Skin of body (tissue), 2 donors: ENCODE results near the gene TENM3. TPM values are rescaled to one million over a fixed set of nuclear protein-coding genes. Genes with fewer than 3 reads are reported as not detected.

Experiments
- DNase-seq: peaks from one replicate; lab custom pipeline; 2025; lab: John Stamatoyannopoulos, UW
- total RNA-seq: library from RNA; depleted of rRNA; stranded (reverse); fragments of >200 nt; gene quantifications from one replicate; pipeline ENCODE4 v1.2.3, GENCODE V29; 2014

TENM3 gene
- total RNA-seq, 1 donor from 2014 or later = 10.2 TPM

DNA sequence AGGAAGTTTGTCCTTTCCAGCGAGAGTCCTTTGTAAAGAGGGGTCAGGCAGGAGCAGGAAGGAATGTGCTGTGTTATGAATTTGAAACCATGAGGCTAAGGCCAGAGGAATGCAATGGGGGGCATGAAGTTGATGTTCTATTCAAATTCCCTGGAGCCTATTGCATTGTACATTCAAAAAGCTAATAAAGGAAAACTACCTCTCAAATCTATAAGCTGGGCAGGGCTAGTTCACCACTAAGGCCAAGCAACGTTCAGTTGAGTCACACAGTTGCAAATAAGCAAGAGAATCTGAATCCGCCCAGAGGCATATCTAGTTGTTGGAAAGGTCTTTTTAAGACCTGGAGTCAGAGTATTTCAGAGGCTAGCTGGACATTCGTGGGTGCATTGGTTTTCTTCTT, 525.6 kb downstream of the TENM3 start:
- no peak for DNase-seq

DNA sequence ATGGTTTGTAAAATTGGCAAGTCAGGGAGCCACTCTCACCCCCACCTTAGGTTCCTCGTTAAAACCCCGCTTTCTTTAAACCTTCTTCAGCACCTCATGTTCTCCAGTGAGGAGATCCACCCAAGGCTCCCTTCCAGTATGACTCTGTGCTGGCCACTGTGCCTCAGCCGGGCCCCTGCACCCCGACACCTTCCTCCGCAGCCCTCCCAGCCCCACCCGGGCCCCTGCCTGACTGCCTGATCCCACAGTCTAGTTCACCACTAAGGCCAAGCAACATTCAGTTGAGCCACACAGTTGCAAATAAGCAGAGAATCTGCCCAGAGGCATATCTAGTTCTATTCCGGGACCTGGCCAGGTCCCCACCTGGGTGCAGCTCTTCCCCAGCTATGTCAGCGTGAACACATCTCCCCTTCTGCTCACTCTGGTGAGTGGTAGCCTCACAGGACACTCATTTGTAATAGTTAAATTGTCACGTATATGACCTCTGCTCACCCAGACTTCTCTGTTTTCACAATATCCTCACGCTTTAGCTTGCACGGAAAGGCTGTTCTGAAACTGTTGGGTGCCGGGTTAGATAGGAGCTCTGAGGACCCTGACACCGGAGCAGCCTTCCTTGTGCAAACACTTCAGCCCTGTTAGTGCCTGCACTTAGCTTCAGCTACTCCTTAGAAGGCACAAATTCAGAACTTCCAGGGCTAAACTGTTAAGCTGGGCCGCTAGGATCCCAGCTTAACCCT, 527.2 kb downstream of the TENM3 start:
- no peak for DNase-seq

DNA sequence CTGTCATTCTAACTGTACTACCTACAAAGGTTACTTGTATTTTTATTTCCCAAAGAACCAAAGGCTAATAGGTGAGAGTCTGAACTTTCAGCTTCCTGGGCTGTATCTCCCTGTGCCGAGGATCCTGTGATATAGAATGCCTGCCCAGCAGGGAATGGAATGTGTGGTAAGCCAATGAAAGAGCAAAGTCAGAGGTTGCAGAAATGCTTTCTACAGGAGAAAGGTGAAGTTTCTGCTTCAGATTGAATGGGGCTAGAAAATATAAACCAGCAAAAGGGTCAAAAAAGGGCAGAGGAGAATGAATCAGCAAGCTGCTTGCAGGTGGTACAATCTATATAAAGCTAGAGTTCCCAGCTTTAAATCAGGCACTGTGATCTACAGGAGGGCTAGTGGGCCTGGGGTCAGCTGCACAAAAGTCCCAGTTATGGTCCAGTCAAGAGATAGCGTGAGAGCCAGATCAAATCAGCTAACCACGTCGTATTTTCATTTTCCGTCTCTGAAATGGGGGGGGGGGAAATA, 527.9 kb downstream of the TENM3 start:
- DNase-seq = no peak

DNA sequence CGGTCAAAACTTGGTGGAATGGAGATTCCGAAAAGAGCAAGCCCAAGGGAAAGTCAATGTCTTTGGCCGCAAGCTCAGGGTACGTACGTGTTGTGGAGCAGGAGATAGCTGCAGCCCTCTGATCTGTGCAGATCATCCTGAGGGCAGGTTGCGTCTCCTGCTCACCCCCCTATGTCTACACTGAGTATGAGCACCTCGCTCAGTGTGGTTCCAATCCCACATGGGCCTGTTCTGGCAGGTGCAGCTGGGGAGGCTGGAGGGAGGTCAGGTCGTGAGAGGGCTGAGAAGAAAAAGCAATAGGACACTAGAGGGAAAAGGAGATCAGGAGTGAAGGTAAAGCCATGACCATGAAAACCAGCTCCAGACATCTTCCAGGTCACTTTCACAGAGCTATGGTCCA, 531.9 kb downstream of the TENM3 start:
- DNase-seq = no peak

DNA sequence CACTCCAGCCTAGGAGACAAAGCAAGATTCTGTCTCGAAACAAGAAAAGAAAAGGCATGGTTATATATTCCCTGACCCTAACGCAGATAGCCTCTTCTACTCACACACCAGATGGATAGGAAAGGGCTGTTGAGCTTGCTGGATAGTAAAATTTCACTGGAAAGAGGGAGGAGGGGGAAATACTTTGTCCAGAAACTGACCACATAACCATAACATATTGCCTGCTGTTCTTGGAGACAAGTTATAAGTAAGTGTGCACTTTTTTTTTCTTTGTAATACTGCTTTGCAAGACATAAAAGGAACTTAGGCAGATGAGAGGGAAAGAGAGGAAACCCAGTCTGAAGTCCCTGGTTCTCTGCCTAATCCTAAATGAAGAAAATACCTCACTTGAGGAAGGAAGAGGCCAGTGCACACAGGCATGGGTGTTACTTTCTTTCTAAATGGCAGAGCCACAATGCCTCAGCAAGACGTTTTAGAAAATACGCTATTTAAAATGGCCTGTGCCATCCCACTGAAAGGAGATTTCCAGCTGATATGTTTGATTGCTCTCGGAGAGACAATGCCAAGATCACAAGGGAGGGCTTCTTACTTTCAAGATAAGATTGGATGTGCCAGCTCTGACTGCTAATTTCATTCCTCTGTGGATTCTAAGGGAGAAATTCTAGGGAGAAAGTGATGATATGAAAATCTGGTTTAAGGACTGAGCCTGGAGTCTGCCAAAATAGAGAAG, 533.3 kb downstream of the TENM3 start:
- DNase-seq = no peak

DNA sequence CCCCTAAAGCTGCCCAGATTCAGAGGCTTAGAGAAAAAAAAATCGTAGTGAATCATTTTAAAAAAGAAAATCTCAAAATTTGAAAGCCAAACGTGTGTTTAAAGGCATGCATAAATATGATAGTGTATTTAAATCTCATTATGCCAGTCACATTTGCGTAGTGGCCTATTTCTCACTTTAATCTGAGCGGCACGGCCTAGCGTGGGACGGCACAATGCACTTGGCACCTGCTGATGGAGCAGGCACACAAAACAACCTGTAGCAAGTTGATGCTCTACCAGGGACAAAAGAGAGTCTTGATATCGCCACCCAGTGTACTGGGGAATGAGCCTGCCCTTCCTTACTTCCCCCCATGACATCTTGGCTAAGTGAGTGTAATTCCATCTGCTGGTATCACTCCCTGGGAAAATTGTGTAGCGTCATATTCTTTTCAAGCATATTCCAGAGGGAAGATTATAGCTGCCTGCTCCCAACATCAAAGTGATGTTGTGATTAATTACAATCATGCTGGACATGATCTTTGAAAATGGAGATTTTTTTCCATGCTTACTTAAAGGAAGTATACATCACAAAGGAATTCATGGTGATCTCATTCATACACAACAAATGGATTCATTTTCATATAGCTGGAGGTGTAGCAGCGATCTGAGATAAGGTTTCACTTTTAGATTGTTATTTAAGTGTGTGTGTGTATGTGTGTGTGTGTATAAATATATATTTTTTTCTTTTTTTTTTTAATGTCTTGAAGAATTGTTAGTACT, 535.2 kb downstream of the TENM3 start:
- DNase-seq = no peak

DNA sequence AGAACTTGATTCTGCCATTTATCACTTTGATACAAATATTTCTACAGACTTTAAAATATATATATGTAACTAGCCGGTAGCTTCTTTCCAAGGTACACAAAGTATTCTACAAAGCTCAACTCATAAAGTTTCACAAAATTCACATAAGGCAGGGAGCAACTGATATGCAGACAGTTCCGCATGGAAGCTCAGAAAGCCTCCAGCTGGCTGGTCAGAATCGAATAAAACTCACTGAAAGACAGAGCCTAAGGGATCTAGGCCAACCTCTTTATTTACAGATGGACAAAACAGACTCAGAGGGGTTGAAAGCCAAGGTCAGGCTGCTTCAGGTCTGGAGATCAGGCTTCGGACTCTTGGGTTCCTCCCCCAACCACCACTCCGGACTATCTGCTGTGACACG, 543.8 kb downstream of the TENM3 start:
- no peak for DNase-seq

DNA sequence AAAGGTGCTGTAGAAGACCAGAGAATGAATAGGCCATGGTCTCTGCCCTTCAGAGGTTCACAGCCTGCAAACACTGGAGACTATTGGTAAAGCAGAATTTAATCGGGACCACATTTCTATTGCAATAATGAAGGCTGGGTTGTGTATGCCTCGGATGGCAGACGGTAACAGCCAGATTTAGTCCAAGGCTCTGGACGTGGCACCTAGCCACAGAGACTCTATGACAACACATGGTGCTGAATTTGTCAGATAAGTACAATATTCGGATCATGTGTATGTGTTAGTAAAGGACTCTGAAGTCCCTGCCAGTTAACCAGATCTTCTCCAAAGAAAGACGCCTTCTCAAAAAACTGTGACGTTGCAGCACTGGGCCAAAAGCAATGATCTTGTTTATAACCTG, 545.0 kb downstream of the TENM3 start:
- DNase-seq = no peak

DNA sequence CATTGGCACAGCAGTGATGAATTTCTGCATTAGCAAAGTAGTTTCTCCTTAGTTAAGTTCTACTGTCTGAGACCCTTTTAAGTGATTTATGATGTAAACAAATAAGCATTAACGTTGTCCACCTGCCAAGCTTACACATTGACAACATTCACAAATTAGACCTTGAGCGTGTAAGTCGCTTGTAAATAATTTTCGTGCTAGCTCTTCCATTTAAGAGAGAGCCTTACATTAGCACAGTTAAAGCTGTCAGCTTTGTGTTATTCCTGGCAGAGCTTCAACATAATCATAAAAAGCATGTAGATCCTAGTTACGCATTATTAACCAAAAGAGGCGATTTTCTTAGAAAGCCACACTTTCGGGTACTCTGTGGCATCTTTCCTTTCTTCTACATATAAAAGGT, 546.3 kb downstream of the TENM3 start:
- DNase-seq = no peak

DNA sequence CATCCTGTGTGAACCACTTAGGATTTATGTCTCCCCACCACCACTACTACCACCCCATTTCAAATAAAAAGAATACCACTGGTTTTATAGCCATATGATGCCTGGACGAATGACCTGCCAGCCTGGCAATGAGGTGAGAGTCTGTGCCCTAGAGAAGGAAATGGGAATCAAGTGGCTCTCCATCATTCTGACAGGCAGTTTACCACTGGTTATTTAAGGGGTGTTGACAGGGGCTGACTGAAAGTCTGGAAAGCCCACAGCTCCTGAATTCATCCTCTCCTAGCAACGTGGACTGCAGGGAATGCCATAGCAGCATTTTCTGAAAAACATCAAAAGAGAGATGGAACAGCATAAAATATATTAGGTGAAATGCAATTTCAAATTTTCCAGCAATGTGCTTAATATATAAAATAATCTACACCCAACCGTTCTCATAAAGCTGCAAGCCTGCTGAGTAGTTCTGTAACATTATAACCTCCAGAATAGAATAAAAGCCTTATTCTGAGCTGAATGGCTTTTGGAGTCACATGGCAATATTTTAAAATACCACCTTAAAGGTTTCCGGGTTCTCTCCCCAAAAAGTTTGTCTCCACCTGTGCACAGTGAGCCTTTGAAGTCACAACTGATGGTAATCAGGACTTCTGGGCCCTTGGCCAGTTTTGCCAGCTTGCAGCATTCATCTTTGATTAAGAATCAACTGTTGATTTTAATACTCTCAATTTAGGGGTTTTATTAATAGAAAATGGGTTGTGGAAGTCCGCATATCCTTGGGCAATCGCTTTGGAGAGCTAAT, 552.4 kb downstream of the TENM3 start:
- no peak for DNase-seq

DNA sequence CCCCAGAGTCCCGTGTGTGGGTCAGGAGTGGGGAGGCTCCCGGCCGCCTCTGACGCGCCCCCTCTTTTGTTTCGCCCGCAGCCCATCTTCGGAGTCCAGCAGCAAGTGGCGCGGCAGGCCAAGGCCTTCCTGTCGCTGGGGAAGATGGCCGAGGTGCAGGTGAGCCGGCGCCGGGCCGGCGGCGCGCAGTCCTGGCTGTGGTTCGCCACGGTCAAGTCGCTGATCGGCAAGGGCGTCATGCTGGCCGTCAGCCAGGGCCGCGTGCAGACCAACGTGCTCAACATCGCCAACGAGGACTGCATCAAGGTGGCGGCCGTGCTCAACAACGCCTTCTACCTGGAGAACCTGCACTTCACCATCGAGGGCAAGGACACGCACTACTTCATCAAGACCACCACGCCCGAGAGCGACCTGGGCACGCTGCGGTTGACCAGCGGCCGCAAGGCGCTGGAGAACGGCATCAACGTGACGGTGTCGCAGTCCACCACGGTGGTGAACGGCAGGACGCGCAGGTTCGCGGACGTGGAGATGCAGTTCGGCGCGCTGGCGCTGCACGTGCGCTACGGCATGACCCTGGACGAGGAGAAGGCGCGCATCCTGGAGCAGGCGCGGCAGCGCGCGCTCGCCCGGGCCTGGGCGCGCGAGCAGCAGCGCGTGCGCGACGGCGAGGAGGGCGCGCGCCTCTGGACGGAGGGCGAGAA, 556.5 kb downstream of the TENM3 start:
- DNase-seq = no peak

DNA sequence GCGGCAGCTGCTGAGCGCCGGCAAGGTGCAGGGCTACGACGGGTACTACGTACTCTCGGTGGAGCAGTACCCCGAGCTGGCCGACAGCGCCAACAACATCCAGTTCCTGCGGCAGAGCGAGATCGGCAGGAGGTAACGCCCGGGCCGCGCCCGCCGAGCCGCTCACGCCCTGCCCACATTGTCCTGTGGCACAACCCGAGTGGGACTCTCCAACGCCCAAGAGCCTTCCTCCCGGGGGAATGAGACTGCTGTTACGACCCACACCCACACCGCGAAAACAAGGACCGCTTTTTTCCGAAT, 557.0 kb downstream of the TENM3 start:
- no peak for DNase-seq

DNA sequence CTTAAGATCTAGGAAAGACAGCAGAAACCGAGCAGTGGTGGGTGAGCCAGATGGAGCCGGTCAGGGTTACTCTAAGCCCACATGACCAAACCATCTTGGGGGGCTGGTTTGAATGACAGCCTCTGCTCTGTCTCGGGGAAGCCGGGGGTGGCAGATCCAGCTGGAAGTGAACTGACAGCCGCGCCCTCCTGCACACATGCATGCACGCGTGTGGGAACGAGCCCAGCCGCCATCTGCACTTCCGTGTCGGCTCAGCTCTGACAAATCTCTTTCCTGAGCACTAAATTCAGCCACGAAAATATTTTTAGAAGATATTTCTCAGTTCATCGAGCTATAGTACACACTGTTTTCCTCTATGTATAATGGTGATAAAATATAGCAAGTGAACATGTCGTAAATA, 558.4 kb downstream of the TENM3 start:
- no peak for DNase-seq

DNA sequence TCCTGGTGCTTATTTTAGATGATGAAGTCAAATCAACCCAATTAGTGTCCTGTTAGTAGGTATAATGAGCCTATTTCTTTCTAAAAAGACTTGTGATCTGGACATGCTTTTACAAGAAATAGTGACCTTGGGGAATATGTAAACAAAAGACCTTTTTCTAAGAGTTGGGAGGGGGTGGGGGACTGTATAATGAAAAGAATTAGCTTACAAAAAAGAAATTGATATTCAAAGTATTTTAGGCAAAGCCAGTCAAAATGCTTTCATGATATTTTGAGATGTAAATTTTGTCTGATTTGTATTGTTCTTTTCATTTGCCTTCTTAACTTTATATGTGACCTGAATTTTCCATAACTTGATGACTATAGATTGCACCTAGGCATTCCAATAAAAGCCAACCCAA, 559.4 kb downstream of the TENM3 start:
- no peak for DNase-seq

DNA sequence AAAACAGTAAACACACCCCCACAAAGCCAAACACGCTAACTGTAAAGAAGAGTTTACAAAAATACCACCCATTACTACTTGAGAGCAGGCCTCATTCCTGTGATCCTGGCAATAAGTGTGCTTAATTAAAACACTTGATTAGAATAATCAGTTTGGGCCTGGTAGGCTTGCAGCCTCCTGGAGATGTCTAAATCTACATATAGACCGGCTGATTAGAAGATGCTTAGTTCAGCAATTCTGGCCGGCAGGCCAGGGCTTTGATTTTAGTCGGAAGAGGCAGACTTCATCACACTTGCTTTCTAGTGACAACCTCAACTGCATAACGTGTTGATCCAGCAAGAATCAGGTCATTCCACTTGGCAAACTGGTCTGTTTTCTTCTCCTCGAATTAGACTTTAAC, 560.0 kb downstream of the TENM3 start:
- no peak for DNase-seq

DNA sequence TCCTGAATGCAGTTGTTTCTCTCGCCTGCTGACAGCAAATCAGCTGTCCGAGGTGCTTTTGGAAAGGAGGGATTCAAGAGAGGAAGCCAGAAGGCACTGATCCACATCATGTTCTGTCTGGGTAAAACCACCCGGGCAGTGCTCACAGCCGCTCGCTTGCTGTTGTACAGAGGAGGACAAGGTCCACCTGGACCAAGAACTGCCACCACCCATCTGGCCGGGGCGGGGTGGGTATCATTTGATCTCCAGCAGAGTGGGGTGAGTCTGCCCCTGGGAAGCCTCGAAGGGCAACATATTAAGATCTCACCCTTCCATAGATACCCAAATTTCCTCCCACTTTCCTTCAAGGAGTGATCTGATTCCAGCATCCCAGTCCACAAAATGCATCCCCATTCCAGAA, 560.9 kb downstream of the TENM3 start:
- DNase-seq = no peak

DNA sequence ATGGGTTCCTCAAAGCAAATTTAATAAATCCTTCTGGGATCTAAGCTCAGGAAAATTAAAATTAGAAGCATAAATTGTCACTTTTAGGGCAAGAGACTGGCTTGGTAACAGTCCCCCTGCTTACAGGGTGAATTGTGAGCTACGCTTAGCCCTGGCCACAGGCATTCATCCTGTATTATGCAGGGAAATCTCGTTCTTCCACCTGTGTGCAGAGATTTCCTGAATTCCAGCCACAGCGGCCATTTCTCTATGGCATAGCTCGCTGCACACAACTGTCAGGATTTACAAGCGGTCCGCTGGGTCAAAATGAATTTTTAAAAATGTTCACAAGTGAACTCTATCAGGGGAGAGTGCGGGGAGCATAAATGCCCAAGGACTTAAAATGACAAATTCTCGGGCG, 562.1 kb downstream of the TENM3 start:
- DNase-seq = no peak

DNA sequence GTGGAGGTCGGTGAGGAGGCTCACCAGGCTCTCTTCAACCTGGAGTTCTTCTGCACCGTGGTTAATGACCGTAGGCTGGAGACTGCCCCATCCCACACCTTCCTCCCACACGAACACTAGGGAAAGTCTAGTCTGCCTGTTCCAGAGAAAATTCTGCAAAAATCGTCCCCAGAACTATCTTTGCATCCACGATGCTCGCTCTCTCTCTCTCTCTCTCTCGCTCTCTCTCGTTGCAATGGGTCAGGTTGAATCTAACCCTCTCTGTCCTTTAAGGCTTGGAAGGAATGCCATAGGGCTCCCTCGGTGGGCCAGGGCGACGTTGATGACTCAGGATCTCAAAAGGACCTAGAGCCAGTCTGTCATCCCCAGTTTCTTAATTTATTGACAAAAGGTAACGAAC, 562.5 kb downstream of the TENM3 start:
- DNase-seq = no peak

DNA sequence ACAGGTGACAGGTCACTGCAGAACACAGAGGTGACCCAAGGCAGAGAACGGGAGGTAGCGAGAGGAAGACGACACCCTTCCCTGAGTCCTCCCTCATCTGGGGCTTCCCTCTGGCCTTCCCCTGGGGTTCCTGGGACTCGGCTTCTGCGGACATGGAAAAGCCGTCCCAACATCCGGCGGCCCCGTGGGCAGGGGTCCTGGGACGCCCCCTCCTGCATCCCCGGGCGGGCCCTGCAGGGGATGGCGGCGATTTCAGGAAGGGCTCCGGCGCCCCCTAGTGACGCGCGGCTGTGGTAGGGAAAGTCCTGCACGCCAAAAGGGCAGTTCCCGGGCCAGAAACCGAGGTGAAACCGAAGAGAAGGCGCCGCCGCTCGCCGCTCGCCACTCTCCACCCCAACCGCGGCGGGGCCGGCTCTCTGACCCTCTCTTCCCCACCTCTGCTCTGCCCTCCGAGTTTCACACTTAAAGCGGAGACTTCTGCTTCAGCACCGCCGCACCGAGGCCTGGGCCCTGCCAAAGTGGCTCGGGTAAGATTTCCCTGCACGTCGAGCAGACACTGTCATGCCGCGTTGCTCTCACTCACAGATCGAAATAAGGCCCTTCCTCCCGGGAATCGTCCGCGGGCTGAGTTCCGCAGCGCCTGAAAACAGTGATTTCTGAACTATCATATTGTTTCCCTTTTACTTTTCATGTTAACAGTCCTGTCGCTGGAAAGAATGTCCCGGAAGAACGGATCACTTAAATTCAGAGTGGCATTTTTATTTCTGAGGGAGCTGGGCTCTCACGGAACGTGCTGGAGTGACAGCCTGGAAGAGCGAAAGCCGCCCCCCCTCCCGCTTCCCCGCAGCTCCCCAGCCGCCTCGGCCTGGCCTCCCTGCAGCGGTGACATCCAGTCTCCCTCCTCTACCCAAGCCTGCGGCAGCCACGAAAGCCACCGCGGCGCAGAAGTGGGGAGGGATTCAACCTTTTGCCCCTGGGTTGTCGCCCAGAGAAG, 563.4 kb downstream of the TENM3 start:
- DNase-seq = peak; percentile 50

DNA sequence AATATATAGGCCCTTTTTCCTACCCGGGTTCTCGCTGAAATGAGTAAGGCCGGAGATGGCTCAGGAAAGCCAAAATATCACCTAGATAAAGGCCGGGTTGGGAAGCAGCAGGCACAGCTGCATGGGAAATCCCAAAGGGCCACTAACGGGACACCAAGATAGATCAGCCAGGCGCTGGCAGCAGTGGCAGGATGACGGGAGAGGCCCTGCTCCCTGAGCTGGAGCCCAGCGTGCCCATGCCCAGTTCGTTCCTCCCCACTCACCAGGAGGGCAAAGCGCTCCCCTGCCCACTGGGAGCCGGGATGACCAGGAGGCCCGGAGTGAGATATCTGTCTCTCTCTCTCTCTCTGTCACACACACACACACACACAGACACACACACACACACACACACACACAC, 564.1 kb downstream of the TENM3 start:
- DNase-seq = no peak
